HG02678 (cell line): ENCODE measurements around the gene GPC5.
"Not testable (repeated sequence)": the region's sequence is repeated elsewhere in the genome, so short reads cannot be mapped to it uniquely, and the experiment has no call there.

ENCODE experiments used
- ATAC-seq: cut with Tn5 transposase; IDR thresholded peaks from one replicate; pipeline ENCODE4 v1.9.1; 2021; ENCODE audit warnings: mild to moderate bottlenecking, moderate library complexity; ENCODE audit not compliant: unreplicated experiment

GPC5 gene

DNA sequence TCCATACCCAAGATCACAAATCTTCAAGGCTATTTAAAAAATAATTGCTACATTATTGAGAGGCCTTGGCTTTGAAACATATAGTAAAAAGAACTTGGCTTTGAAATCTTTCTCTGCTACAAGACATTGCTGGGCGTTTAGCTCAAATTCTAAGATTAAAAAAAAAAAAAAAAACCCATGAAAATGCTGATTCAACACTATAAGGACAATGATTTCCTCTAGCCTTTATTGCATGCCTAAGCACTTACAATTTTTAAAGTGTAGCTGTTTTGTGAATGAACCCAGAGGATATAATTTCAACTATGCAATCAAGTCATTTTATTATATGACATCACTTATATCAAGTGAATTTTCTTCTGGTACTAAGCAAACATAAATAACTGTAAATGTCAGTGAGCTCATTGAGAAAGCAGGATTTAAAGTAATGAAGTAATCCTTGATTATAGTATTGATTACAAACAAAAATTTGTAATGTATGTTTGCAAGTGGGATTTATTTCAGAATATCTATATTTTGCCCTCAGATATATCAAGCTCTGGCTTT is 1488.2 kb downstream of the GPC5 start:
- no peak for ATAC-seq

DNA sequence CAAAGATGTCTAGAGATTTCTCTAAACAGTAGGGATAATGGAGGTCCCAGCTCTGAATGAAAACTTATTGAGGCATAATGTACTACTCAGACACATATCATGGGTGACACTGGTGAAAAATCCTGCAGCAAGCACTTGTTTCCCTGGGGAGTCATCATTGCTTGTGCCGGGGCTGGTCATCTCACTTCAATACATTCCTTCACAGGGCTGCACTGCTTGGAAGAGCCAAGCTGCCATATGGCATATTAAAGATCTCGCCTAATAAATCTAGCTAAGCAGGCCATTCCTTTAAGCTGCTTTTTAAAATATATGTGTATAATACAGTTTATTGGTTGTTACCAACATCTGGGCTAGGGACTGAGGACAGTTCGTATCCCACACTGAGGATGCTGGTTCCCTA is 1496.0 kb downstream of the GPC5 start:
- no peak for ATAC-seq

DNA sequence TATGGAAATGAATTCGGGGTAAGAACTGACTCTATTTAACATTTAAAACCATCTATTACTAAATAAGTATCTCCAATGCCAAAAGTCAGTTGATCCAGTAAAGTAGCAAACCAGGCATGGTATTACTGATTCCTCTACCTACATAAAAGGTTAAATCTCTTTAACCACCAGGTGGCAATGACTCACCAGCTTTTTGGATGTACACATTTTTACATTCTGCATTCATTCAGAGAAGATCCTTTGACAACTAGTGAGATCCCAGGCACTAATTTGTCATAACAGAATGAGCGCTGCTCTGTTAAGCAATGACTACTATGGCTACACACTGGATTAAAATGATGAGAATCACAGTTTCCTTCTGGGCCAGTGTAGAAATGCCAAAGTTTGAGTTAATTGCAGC is 1498.4 kb downstream of the GPC5 start:
- no peak for ATAC-seq

- ATAC-seq, result not testable (repeated sequence)
These were observed 1500.5 kb downstream of the GPC5 start for GRCh38 chr13:92898946-92899345.

GRCh38 chr13:92900446-92900845 is 1502.0 kb downstream of the GPC5 start:
- no peak for ATAC-seq

DNA sequence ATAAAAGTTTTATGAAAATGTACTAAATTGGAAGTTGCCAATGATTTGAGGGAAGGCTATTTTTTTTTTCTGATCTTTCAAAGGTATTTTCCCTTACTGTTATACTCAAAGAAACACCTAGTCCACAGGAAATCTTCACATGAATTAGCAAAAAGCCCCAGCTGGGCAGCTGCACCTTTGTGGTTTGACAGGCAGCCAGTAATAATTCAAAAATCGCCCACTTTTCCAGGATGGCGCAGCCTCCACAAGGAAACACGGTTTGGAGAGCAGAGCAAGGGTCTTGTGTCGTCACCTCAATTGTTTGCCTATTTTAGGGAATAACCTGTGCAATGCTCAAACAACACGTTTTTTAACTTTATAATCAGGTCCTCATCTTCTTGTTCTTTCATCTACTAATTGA is 1503.3 kb downstream of the GPC5 start:
- no peak for ATAC-seq

GRCh38 chr13:92912629-92913028 is 1514.2 kb downstream of the GPC5 start:
- ATAC-seq, result no peak

DNA sequence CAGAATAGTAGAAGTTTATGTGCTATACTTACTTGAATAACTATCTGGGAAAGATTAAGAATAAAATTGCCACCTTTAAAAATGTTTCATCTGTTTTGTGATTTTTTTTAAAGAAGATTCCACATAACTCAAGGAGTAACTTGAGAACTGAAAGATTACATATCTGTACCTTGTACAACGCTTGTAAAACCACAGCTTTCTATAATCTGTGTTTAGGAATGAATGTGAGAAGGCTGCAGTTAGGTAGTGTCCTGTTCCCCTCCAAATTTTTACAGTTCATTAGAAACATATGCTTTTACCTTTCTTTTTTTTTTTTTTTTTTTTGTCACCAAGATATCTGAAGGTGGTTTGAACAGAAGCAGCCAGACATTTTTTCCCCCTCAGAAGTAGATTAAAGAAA is 1515.4 kb downstream of the GPC5 start:
- no peak for ATAC-seq
